Stimulated activated CD8-positive, alpha-beta memory T cell treated with anti-CD3 and anti-CD28 coated beads, Interleukin-2, amount 100 ng/mL, for 48 hours (primary cell): ENCODE data around the gene SELPLG.
A peak's percentile ranks its signal among the peaks of the same experiment; 100 is the strongest.
"Not testable (repeated sequence)": the region's sequence is repeated elsewhere in the genome, so short reads cannot be mapped to it uniquely, and the experiment has no call there.

ENCODE experiments used
- DNase-seq, 2 donors: peaks; one replicate each; pipeline ENCODE4 v3.0.0-alpha.2; 2020; ENCODE audit warnings: low read depth in 2 of 2

SELPLG gene

DNA sequence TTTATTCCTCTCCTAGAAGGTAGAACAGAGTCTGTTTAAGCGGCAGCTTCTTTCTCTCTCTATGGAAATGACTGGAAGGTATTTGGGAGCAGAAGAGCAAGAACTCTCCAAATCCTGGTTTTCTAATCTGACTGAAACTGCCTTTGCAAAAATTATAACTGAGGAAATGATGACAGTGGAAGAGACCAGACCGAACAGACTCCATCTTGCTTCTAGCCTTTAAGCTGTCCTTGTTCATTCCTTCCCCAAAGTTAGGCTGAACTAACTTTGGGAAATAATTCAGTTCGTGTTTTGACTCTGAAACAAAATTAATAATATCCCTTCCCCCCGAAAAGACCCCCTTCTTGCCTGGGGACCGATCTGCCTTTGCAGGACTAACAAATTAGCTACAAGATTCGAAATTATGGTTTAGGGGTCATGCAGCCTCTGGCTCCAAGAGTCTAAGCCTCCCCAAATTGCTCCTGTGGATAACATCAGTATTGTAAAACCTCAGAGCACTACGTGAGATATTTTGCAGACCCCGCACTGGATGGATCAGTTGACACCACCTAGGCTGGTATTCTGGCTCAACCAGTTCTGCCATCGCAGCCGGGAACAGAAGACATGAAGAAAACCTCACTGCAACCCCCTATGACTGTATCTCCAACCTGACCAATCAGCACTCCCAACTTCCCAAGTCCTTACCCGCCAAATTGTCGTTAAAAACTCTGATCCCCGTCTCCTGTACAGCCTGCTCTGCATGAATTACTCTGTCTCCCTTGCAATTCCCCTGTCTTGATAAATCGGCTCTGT lies 14.1 kb downstream of the SELPLG start:
- DNase-seq: no peak

DNA sequence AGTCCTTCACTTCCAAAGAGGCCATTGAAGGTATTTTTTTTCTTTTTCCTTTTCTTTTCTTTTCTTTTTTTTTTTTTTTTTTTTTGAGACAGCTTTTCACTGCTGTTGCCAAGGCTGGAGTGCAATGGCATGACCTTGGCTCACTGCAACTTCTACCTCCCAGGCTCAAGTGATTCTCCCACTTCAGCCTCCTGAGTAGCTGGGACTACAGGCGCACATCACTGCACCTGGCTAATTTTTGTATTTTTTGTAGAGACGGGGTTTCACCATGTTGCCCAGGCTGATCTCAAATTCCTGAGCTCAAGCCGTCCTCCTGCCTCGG lies 14.8 kb downstream of the SELPLG start:
- not testable (repeated sequence) for DNase-seq

DNA sequence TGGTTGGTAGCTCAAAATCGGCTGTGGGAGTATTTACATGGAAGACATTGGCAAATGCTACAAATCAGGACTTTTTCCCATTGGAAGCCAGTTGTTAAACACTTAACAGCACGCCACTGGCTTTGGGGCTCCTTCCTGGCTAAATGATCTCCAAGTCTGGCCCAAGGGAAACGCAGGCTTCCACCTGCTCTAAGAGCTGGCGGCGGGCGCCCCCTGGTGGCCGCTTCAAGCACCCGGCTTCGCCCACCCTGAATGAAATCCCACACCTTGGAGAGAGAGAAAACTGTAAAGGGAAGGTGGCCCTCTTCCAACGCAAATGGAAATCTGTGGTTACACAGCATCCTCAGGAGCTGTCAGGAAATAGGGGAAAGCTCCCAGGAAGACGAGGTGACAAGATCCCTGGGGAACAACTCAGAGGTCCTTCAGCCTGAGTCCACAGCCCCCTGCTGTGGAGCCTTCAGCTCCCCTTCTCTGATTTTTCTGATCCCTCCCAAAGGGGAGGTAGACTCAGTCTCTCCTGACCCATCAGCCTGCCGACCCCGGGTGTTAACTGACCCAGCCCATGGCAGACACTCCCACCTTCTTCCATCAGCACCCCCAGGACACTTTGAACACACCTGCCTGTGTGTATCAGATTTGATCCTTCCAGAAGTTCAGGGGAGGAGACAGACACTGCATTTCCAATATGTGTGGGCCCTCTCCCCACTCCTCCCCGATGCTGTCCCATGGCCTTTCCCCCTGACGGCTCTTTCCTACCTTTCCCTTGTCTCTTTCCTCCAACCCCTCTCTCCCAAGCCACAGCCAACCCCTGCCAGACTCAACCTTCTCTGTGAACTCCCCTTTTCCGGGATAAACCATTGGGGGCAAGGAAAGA lies 15.4 kb downstream of the SELPLG start:
- peak; percentile 66 to 72 for DNase-seq

DNA sequence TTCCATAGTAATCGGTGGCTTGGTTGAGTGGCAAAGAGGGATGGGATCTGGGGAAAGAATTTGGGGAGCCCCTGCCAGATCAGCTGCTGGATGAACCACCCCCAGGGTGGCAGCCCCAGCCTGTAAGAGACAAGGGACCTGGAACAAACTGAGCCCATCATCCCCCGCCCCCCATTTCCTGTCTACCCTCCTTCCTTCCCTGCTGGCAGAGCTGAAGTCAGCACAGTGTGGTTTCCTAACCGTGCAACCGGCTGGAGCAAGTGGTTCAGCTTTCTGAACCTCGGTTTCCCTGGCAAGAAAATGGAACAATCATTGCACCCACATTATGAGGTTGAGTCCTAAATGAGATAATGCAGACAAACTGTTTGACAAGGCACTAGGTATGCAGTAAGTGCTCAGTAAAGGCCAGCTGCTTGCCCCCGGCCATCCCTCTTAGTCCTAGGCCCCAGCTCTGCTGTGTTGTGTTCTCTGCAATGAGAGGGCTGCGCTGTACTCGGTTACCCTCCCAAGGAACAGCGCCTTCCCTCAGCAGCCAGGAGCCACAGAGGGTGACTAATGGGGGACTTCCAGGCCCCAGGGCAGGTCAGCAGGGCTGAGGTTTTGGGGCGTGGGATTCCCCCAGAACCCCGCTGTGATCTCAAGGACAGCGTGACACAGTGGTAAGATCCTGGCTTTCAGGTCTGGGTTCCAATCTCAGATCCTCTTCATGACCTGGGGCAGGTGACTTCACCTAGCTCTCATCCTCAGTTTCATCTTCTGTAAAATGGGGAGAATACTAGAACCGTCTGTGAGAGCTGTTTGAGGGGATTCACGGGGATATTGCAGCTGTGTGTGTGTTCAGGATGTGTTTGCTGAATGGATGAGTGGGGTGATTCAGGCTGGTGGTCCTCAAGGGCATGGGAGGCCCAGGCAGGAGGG lies 16.5 kb downstream of the SELPLG start:
- DNase-seq: peak; percentile 71 to 79

DNA sequence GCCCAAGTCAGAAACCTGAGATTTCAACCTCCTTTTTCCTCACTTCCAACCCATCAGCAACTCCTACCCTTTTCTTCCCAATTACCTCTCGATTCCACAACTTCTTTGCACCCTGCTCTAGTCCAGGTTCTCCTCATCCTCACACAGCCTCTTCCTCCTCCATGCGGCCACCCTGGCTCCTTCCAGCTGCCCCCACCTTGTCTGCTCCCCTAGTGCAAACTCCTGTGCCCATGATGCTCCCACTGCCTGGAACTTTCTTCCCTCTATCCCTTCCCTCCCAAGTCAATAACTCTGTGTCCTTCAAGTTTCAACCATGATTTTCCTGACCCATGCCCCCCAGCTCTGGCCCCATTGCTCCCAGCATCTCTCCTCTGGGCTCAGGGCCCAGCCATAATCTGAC lies 17.3 kb downstream of the SELPLG start:
- DNase-seq: no peak

DNA sequence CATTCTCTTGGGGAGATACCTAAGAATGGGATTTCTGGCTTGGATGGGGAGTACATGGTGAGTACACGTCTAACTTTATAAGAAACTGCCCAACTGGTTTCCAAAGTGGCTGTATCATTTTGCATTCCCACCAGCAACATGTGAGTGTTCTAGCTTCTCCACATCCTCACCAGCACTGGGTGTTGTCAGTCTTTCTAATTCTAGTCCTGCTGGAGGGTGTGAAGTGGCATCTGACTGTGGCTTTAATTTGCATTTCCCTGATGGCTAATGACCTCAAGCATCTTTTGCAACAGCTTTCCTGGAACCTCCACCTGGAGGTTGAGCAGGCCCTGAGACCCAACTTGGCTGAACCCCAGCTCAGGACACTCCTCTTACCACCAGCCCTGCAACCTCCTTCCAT lies 17.8 kb downstream of the SELPLG start:
- DNase-seq: no peak

DNA sequence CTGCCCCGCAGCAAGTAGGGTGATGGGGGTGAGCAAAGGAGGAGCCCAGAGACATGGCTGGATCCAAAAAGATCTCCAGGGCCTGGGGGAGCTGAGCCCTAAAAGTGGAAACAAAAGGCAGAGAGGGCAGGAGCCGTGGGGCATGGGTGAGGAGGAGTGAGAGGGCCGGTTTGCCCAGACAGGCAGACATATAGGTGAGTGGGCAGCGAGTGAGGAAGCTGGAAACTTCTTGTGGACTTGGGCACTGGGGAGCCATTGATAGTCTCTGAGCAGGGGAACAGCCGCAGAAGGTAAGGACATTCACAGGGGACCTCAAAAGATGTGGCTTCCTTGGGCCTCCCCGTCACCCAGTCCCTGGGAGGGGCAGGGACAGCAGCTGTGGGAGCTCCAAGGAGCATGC lies 19.1 kb downstream of the SELPLG start:
- DNase-seq: no peak

DNA sequence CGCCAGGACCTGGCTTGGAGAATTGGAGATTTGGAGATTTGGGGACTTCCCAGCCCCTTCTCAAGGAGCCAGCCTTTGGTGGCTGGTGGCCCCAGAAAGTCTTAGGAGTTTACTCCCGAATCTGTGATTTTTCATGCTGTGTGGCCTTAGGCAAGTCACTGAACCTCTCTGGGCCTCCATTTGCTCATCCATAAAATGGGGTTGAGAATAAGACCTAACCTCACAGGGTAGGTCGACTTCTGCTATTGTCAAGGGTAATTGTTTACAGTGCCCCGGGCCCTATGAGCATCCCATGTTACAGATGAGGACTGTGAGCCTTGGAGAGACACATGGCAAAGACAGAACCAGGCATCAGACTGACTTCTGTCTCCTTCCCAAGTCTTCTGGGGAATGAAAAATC lies 19.7 kb downstream of the SELPLG start:
- DNase-seq: no peak

DNA sequence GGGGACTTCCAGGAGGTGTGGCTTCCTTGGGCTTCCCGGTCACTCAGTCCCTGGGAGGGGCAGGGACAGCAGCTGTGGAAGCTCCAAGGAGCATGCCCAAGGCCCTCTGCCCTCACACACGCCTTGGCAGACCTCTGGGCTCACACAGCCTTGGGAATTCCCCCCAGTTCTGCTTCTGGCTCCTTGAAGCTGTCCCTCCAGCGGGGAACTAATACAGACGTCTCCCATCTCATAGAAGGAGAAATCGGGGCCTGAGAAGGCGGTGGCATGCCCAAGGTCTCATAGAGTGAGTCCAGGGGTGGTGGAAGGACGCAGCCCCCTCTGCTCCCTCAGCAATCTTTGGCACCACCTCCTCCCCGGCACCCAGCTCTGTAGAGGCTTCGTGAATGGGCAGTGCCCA lies 20.1 kb downstream of the SELPLG start:
- DNase-seq: no peak

DNA sequence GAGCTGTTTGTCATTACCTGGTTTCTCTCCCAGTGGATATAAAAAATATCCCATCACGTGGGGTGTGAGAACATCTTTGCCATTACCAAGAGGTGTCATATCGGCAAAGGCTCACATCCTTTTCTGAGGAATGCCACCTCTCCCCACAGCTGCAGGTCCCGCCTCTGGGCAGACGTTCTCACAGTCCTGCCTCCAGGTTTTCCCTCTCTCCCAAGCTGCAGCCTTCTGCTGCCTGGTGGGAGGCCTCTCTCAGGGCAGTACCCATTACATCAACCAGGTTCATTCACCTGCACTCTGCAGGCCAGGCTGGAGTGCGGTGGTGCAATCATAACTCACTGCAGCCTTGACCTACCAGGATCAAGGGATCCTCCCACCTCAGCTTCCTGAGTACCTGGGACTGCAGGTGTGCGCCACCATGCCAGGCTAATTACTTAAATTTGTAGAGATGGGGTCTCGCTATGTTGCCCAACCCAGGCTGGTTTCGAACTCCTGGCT lies 20.9 kb downstream of the SELPLG start:
- no peak for DNase-seq

DNA sequence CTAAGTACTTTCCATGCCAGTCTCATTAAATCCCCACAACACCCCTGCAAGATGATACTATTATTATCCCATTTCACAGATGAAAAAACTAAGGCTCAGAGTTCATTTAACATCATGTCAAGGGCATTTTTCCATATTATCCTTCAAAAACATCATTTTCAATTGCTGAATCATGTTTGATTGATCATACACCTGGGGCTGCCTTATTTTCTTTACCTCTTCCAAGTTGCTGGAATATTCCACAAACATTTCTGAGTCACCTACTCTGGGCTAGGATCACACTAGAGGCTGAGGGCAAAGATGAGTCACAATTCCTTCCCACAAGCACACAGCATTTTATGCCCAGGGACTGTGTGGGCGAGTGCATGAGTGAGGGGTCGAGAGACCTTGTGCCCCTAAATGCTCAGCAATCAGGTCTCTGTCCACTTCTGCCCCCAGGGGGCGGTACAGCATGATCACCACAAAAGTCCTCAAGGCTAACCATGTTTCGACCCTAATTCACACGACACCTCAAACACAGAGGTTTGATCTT lies 21.7 kb downstream of the SELPLG start:
- peak in 1 of 2 donors; percentile 45 for DNase-seq

DNA sequence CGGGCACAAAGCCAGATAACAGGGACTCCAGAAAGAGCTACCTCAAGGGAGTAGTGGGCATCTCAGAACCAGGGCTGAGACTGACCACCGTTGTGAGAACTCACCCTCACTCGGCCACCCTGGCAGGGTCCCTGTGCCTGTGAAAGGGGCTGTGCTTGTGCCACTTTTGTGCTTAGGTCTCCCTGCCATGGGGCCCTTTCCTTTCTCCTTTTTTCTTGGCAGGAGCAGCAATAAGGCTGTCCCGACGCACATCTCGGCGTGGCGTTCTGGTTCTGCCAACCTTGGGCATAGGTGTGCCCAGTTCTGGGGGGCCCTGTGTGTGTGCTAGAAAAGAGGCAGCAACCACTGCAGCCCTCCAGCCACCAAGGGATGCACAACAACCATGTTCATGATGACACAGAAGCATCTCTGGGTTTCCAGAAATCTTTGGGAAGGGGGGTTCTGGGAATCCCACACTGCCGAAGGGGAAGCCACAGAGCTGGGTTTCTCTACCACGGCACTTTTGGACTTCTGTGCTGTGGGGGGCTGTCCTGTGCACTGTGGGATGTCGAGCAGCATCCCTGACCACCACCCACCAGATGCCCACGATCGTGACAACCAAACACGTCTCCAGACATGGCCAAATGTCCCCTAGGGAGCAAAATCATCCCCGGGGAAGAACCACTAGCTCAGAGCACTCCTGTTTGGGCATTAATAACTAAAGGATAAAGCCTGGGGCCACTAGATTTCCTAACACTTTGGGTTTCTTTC lies 22.7 kb downstream of the SELPLG start:
- DNase-seq: no peak

DNA sequence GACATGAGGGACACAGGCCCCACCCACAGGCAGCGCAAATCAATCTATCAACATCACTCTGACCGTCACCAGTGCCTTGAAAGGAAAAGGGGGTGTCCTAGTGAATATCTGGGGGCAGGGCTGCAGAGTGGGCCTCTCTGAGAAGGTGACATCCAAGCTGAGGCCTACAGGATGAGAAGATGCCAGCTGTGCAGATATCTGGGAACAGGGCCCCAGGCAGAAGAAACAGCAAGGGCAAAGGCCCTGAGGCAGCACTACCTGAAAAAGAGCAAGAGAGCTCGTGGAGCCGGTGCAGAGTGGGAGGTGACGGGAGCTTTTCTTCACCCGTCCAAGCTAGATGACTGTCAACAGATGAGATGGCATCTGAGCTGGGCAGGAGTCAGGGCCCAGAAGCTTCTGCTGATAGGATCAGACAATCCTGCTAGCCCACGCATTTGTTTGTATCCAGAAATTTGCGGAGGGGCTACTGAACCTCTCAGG lies 23.3 kb downstream of the SELPLG start:
- DNase-seq: no peak

DNA sequence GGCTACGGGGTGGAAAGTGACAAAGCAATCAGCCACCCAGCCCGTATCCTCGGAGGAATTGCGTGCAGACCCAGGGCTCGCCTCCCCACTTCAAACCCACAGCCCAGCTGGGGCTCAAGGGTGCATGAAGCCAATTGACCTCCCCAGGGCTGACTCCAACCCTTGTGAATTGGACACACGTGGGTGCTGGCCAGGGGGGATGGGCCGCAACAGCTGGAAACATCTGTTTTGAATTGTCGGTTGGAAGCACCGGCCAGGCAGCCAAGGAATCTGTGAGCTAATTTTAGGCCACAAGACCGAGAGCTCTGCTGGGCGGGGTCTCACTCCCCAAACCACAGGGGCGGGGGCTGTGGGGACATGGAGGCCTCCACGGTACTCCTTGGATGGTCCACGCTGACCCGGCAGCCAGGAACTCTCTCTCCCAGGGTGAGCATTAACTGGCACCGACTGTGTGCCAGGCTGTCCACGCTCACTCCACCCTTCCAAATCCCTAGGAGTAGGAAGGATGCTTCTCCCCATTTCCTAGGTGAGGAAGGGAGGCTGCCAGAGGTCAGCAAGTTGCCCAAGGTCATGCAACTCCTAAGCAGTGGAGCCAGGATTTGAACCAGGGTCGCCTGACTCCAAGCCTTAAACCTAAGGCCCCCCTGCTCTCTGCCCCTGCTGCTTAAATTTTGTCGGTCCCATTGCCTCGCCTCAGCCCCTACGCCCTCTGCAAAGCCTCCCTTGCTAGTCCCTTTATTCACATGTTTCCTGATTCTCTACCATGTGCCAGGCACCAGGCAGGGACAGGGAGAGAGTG lies 24.0 kb downstream of the SELPLG start:
- no peak for DNase-seq

DNA sequence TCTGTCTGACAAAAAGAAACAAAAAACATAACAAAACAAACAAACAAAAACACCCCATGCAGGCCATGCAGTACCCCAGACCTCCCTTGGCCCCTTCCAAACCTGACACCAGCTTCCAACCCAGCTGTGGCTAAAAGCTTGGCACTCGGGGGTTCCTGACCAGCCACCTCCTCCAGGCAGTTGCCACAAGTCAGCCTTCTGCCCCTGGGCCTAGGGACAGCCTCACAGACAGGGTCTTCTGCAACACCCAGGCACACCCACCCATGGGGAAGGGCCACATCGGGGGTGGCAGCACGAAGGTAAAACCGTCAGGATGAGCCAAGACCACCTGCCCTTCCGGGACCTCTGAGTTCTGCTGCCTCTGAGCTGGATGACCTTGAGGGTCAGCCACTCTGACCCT lies 25.1 kb downstream of the SELPLG start:
- no peak for DNase-seq

DNA sequence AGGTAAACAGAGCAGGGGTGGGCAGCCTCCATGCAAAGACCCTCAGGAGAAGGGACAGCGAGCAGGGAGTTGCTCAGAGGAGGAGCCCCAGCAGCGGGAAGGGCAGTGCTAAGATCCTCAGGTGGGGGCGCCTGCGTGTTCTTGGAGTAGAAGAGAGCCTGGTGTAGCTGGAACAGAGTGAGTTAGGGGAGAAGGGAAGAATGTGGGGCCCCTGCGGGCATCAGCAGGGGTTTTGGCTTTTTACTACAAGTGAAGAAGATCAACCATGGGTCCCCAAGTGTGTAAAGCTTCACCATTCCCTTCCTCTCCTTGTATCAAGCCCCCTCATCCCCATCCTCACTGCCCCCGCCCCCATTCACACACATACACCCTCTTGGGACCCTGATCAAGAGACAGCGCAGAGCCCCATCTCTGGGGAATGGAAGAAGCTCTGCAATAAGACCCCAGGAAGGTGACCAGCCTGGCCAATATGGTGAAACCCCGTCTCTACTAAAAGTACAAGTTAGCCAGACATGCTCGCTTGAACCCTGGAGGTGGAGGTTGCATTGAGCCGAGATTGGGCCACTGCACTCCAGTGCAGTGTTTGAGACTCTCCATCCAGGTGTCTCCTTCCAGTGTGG lies 25.6 kb downstream of the SELPLG start:
- no peak for DNase-seq

DNA sequence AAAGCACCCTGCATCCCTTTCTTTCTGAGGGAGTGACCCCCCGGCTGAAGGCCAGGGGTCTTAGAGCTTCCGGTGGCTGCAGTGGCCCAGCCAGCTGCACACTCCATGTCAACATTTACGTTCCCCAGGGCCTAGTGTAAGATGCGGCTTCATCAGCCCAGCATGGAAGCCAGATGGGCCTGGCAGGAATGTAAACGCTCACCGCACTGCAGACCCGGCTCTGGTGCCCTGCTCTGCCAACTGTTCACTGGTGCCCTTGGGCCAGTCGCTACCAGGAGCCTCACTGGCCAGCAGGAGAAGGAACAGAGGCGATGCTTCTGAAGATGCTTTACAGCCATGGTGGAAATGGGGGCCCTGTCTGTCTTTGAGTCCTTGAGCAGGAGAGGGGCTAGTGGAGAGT lies 27.2 kb downstream of the SELPLG start:
- DNase-seq: no peak

DNA sequence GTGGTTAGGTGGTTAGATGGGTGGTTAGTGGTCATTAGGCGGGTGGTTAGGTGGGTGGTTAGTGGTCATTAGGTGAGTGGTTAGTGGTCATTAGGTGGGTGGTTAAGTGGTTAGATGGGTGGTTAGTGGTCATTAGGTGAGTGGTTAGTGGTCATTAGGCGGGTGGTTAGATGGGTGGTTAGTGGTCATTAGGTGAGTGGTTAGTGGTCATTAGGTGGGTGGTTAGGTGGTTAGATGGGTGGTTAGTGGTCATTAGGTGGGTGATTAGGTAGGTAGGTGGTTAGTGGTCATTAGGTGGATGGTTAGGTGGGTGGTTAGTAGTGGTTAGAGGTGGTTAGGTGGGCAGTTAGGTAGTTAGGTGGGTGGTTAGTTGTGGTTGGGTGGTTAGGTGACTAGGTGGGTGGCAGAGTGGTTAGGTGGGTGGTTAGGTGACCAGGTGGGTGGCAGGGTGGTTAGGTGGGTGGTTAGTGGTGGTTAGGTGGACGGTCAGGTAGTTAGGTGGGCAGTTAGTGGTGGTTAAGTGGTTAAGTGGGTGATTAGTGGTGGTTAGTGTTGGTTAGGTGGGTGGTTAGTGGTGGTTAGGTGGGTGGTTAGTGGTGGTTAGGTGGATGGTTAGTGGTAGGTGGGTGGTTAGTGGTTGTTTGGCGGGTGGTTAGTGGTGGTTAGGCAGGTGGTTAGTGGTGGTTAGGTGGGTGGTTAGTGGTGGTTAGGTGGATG lies 27.8 kb downstream of the SELPLG start:
- DNase-seq: no peak
